ENCODE results near the gene ARFGEF2.
"Not testable (repeated sequence)": the region's sequence is repeated elsewhere in the genome, so short reads cannot be mapped to it uniquely, and the experiment has no call there.

ARFGEF2 gene

GRCh38 chr20:49006446-49006980 is 85.0 kb downstream of the ARFGEF2 start:
- TF ChIP-seq CTCF (IDR thresholded peaks at IDR 0.05; ENCODE audit: low read depth, low read length): no peak
- Histone ChIP-seq H3K36me3 (peaks cover 39% of the 10 kb centered on the region), H3K9me3 (ENCODE audit: severe bottlenecking) (no peaks in the 10 kb centered on the region), H3K27ac (no peak overlapping the region), H3K4me3 (ENCODE audit: low read depth, low read length) (no peak overlapping the region), H3K27me3 (ENCODE audit: insufficient read depth, low read depth, severe bottlenecking) (no peaks in the 10 kb centered on the region)
- no peak for DNase-seq

GRCh38 chr20:49009899-49010631 is 88.6 kb downstream of the ARFGEF2 start:
- H3K27ac ChIP-seq: no peak overlapping the region
- no peaks in the 10 kb centered on the region for H3K9me3 ChIP-seq (ENCODE audit: severe bottlenecking)
- H3K36me3 ChIP-seq: peaks cover 55% of the 10 kb centered on the region
- DNase-seq: no peak
- no peak for TF ChIP-seq CTCF (IDR thresholded peaks at IDR 0.05; ENCODE audit: low read depth, low read length)
- no peak overlapping the region for H3K4me3 ChIP-seq (ENCODE audit: low read depth, low read length)
- no peaks in the 10 kb centered on the region for H3K27me3 ChIP-seq (ENCODE audit: insufficient read depth, low read depth, severe bottlenecking)

DNA sequence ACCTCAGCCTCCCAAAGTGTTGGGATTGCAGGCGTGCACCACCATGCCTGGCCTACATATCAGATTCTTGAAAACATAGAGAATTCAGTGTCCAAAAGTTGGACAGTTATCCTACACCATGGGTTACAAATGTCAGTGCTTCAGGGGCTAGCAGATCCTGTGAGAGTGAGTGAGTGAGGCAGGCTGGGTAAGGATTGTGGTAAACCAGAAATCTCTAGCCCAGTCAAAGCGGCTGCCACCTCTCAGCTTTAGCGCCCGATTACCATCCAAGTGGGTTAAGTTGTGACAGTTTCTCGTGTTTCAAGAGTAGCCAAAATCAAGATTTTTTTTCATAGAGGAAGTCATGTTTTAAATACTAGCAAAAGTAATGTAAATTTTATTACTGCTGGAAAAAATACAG is 102.7 kb downstream of the ARFGEF2 start:
- DNase-seq: no peak
- peaks cover 54% of the 10 kb centered on the region for H3K36me3 ChIP-seq
- no peak for TF ChIP-seq CTCF (IDR thresholded peaks at IDR 0.05; ENCODE audit: low read depth, low read length)

DNA sequence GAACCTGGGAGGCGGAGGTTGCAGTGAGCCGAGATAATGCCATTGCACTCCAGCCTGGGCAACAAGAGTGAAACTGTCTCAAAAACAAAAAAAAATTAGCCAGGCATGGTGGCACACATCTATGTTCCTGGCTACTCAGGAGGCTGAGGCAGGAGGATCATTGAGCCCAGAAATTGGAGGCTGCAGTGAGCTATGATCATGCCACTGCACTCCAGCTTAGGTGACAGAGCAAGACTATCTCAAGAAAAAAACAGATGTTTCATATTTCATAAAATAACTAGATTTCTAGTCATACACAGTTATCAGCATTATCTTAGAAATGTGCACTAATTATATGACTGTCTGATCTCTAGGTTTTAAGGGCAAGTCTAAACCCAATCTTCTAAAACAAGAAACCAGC is 106.7 kb downstream of the ARFGEF2 start:
- H3K9me3 ChIP-seq (ENCODE audit: severe bottlenecking); DNase-seq: not testable (repeated sequence)
- H3K36me3 ChIP-seq: peaks cover 70% of the 10 kb centered on the region

More for the DNA sequence above, 102.7 kb downstream of the ARFGEF2 start:
- no peaks in the 10 kb centered on the region for H3K9me3 ChIP-seq (ENCODE audit: severe bottlenecking)
- no peak overlapping the region for H3K4me3 ChIP-seq (ENCODE audit: low read depth, low read length)
- no peak overlapping the region for H3K27ac ChIP-seq
- H3K27me3 ChIP-seq (ENCODE audit: insufficient read depth, low read depth, severe bottlenecking): no peaks in the 10 kb centered on the region

GRCh38 chr20:49028684-49029083 is 107.2 kb downstream of the ARFGEF2 start:
- TF ChIP-seq CTCF (IDR thresholded peaks at IDR 0.05; ENCODE audit: low read depth, low read length): peak; percentile 33; the same call in 1 of the 2 replicates
- peaks cover 75% of the 10 kb centered on the region for H3K36me3 ChIP-seq
- H3K27ac ChIP-seq: no peak overlapping the region
- no peak for DNase-seq
- no peaks in the 10 kb centered on the region for H3K27me3 ChIP-seq (ENCODE audit: insufficient read depth, low read depth, severe bottlenecking)
- no peaks in the 10 kb centered on the region for H3K9me3 ChIP-seq (ENCODE audit: severe bottlenecking)
- no peak overlapping the region for H3K4me3 ChIP-seq (ENCODE audit: low read depth, low read length)

More for the DNA sequence above, 106.7 kb downstream of the ARFGEF2 start:
- H3K4me3 ChIP-seq (ENCODE audit: low read depth, low read length); H3K27me3 ChIP-seq (ENCODE audit: insufficient read depth, low read depth, severe bottlenecking); H3K27ac ChIP-seq: not testable (repeated sequence)

GRCh38 chr20:49029203-49029602 is 107.7 kb downstream of the ARFGEF2 start:
- Histone ChIP-seq H3K27ac (no peak overlapping the region), H3K36me3 (peaks cover 73% of the 10 kb centered on the region), H3K4me3 (ENCODE audit: low read depth, low read length) (no peak overlapping the region), H3K9me3 (ENCODE audit: severe bottlenecking) (no peaks in the 10 kb centered on the region), H3K27me3 (ENCODE audit: insufficient read depth, low read depth, severe bottlenecking) (no peaks in the 10 kb centered on the region)
- DNase-seq: no peak
- TF ChIP-seq CTCF (IDR thresholded peaks at IDR 0.05; ENCODE audit: low read depth, low read length): no peak

All from WERI-Rb-1 (cell line).